Erythroblast (primary cell): ENCODE data around the gene GPS2.

Experiments
- DNase-seq, 2 experiments: peaks; one replicate each; lab custom pipeline; 2025; lab: John Stamatoyannopoulos, UW
- GATA1 ChIP-seq: IDR thresholded peaks from 2 replicates; pipeline ENCODE4 v1.6.1; 2011; ENCODE audit warnings: low read depth, mild to moderate bottlenecking, control low read depth, low read length, moderate library complexity
- POLR2A ChIP-seq: IDR thresholded peaks from 2 replicates; pipeline ENCODE4 v1.6.1; 2011; ENCODE audit warnings: mild to moderate bottlenecking, low read length

The GPS2 gene

GRCh38 chr17:7318121-7318860, 3.1 kb upstream of the GPS2 start:
- no peak for TF ChIP-seq GATA1
- no peak for TF ChIP-seq POLR2A

DNA sequence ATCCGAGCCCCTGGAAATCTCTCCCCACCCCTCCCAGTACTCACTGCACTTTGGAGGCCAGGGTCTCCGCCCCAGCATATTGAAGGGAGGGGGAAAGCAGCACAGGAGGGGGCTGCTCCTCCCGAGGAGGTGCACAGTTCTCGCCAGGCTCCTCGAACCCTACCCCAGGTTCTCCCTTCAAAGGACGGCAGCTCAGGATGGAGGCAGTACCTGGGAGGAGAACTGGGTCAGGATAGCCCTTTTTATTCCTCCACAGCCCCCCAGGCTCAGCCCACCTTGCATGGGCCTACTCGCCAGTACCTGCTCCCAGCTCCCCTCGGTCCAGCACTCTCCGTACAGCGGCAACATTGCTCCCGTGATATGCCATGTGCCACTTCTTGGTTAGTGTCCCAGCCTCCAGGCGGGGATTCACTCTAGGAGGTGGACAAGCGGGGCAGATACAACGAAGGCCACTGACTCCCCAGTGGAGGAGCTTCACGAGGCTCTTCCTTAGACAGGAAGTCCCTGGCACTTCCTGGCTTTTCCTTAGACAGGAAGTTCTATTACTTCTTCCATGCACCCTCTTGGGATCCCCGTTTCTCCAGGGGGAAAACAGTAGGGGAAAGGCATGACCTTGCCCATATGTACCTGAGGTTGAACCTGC, 2.1 kb upstream of the GPS2 start:
- TF ChIP-seq GATA1 (no peak), POLR2A (no peak)
- no peak for DNase-seq

More at GRCh38 chr17:7318121-7318860, 3.1 kb upstream of the GPS2 start:
- no peak for DNase-seq

- no peak for TF ChIP-seq GATA1
- peak; percentile 34 for TF ChIP-seq POLR2A
- DNase-seq, result no peak
These were observed 543 bp upstream of the GPS2 start for GRCh38 chr17:7315570-7316235.

- TF ChIP-seq POLR2A (no peak), GATA1 (no peak)
- peak in 1 of 2 experiments; percentile 46 for DNase-seq
These were observed 1.1 kb downstream of the GPS2 start for GRCh38 chr17:7313890-7314718.

GRCh38 chr17:7313088-7313889, 1.9 kb downstream of the GPS2 start:
- peak; percentile 31 for TF ChIP-seq POLR2A
- TF ChIP-seq GATA1, result no peak
- DNase-seq, result no peak

GRCh38 chr17:7312432-7313087, 2.6 kb downstream of the GPS2 start:
- no peak for DNase-seq
- TF ChIP-seq POLR2A, result no peak
- TF ChIP-seq GATA1, result no peak

DNA sequence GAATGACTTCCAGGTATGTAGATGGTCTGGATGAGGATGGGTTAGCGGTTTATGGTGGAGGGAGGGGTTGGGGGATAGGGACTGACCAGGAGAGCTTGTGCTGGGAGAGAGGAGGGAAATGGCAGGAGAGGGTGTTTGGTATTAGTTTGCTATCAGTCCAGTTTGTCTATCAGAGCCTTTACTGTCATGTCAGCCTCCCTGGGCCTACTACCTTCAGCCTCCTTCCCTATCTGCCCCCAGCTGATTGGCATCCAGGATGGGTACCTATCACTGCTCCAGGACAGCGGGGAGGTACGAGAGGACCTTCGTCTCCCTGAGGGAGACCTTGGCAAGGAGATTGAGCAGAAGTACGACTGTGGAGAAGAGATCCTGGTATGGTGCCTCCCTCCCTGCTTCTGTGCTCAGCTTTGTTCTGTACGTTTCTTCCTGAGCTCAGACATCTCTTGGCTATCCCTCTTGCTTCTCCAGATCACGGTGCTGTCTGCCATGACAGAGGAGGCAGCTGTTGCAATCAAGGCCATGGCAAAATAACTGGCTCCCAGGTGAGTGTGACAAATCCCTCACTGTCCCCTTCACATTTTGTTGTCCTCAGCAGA, 4.0 kb downstream of the GPS2 start:
- no peak for TF ChIP-seq GATA1
- TF ChIP-seq POLR2A, result no peak
- no peak for DNase-seq

DNA sequence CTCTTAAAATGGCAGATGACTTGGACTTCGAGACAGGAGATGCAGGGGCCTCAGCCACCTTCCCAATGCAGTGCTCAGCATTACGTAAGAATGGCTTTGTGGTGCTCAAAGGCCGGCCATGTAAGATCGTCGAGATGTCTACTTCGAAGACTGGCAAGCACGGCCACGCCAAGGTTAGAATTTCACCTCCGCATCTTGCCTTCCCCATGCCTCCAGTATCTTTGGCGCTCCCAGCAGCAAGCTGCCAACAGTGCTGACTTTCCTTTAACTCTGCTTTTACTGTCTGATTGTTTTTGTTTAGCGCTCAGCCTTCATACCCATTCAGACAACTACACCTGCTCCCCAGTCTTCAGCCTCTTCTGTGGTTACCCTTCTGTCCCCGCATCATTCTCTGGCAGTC, 5.5 kb downstream of the GPS2 start:
- TF ChIP-seq POLR2A (no peak), GATA1 (no peak)
- DNase-seq, result no peak

GRCh38 chr17:7308625-7309433, 6.3 kb downstream of the GPS2 start:
- DNase-seq, result peak; percentile 88 to 91
- peak; percentile 83 for TF ChIP-seq POLR2A
- no peak for TF ChIP-seq GATA1

GRCh38 chr17:7307686-7308624, 7.2 kb downstream of the GPS2 start:
- TF ChIP-seq GATA1 (no peak), POLR2A (no peak)
- peak; percentile 83 to 88 for DNase-seq

GRCh38 chr17:7306911-7307685, 8.1 kb downstream of the GPS2 start, which contains the start of gene EIF5A:
TSS of gene EIF5A (plus strand) at chr17:7307628. CDS start at chr17:7309636, 2,008 bp downstream.
- TF ChIP-seq GATA1, result no peak
- TF ChIP-seq POLR2A, result peak; percentile 95
- peak; percentile 100 for DNase-seq
